ENCODE measurements around the gene PLA2G1B. TPM values are rescaled to one million over a fixed set of nuclear protein-coding genes. Genes with fewer than 3 reads are reported as not detected.

PLA2G1B gene
- total RNA-seq, 4 donors from 2014 or later: not detected

DNA sequence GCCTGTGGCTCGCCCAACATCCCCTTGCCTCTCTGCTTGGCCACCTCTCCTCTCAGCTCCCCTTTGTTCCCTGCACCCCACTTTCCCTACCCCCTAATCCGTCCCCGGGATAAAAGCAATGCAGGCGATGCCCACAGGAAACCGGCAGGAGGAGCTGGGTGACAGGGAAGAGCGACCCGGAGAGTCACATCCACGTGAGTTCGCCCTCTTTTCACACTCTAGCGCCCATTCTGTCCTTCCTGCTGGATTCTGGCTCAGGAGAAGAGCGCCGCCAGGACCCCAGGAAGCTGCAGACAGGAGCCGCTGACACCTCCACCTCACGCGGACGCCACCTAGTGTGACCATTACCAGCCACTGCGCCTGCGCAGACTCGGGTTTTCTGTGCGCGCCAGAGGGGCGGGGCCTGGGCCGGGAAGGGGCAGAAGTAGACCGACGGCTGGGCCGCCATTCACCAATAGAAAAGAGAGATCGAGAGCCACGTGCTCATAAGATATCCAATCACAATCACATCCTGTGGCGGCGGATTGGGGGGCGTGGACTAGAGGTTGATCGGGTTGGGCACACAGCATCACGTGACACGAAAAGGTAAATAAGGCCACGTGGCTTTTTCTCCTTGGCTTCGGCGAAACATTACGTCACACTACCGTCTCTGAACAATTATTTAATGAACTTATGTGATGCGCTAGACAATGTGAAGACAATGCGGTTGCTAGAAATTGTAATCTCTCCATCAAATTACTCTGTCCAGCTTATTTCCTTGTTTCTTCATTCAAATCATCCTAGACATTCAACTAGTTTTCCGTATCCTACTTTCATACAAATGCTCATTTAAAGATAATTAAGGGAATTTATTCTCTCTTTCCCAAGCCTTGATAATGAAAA is 10.1 kb downstream of the PLA2G1B start:
- no peaks in the 10 kb centered on the region for H3K36me3 ChIP-seq
- intact Hi-C loops (cut with DNase I; ENCODE audit: low total_unique reads) (no loop called here), in situ Hi-C loops (cut with MboI; ENCODE audit: low pct_ligation_motif_present in 1 of 4, low pct_unique_long_range_greater_than_20kb in 1 of 4, low sequenced_read_pairs in 3 of 4) (no loop called here)
- TF ChIP-seq POLR2AphosphoS5 (IDR thresholded peaks at IDR 0.05) (peak; percentile 74 to 96 (median 94)), EP300 (IDR thresholded peaks at IDR 0.05; ENCODE audit: low read depth) (no peak), CTCF (IDR thresholded peaks at IDR 0.05) (peak; percentile 51 to 93 (median 61)), POLR2A (IDR thresholded peaks at IDR 0.05) (peak; percentile 94)
- DNase-seq: peak; percentile 99
- peak overlapping the region; percentile 30 to 66 (median 54) for H3K4me3 ChIP-seq
- H3K4me1 ChIP-seq: peaks cover 0 to 26% (median 19%) of the 10 kb centered on the region in 4 donors
- no peaks in the 10 kb centered on the region for H3K9me3 ChIP-seq
- no peaks in the 10 kb centered on the region for H3K27me3 ChIP-seq
- WGBS, 2 donors (ENCODE audit: low coverage in 1 of 2): 3 to 5% methylated on average over 12 to 42 of the region's 42 CpGs
- H3K27ac ChIP-seq: peak overlapping the region; percentile 82 to 91 (median 88)

GRCh38 chr12:120316798-120317223 is 10.8 kb downstream of the PLA2G1B start:
- Histone ChIP-seq H3K4me1 (peaks cover 0 to 20% (median 14%) of the 10 kb centered on the region in 4 donors), H3K36me3 (no peaks in the 10 kb centered on the region), H3K9me3 (no peaks in the 10 kb centered on the region), H3K27ac (peak overlapping the region; percentile 82 to 91 (median 88)), H3K27me3 (no peaks in the 10 kb centered on the region), H3K4me3 (peak overlapping the region; percentile 30 to 66 (median 54))
- in situ Hi-C loops (cut with MboI; ENCODE audit: low pct_ligation_motif_present in 1 of 4, low pct_unique_long_range_greater_than_20kb in 1 of 4, low sequenced_read_pairs in 3 of 4) (no loop called here), intact Hi-C loops (cut with DNase I; ENCODE audit: low total_unique reads) (no loop called here)
- WGBS, 2 donors (ENCODE audit: low coverage in 1 of 2): 35 to 43% methylated on average over 3 to 9 of the region's 9 CpGs
- DNase-seq: no peak
- no peak for TF ChIP-seq POLR2A (IDR thresholded peaks at IDR 0.05)
- no peak for TF ChIP-seq POLR2AphosphoS5 (IDR thresholded peaks at IDR 0.05)
- TF ChIP-seq CTCF (IDR thresholded peaks at IDR 0.05): no peak
- no peak for TF ChIP-seq EP300 (IDR thresholded peaks at IDR 0.05; ENCODE audit: low read depth)

DNA sequence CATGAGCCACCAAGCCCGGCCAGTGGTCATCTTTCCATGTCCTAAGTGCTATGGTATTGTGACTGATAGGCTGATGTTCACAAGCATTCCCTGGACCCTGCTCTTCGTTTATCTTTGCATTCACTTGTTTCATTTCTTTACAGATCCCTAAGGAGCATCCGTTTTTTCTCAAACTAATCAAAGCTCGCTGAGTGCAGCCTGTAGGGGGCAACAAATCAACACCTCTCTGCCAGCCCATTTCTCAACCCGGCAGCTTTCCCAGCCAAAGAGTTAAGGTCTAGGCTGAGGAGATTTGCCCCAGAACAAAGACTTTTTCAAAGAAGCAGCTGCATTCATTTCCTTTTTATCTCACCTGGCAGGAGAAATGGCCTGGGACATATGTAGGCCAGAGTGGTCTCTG is 13.4 kb downstream of the PLA2G1B start:
- H3K4me3 ChIP-seq: no peak overlapping the region
- H3K9me3 ChIP-seq: no peaks in the 10 kb centered on the region
- in situ Hi-C loops (cut with MboI; ENCODE audit: low pct_ligation_motif_present in 1 of 4, low pct_unique_long_range_greater_than_20kb in 1 of 4, low sequenced_read_pairs in 3 of 4): no loop called here
- TF ChIP-seq POLR2A (IDR thresholded peaks at IDR 0.05): no peak
- TF ChIP-seq POLR2AphosphoS5 (IDR thresholded peaks at IDR 0.05): no peak
- TF ChIP-seq EP300 (IDR thresholded peaks at IDR 0.05; ENCODE audit: low read depth): no peak
- no peak for TF ChIP-seq CTCF (IDR thresholded peaks at IDR 0.05)
- DNase-seq: no peak
- no peaks in the 10 kb centered on the region for H3K27me3 ChIP-seq
- intact Hi-C loops (cut with DNase I; ENCODE audit: low total_unique reads): no loop called here
- WGBS, 2 donors (ENCODE audit: low coverage in 1 of 2): 60 to 63% methylated on average over 5 of the region's 5 CpGs
- H3K36me3 ChIP-seq: no peaks in the 10 kb centered on the region
- H3K27ac ChIP-seq: no peak overlapping the region
- peaks cover 0 to 10% (median 8%) of the 10 kb centered on the region in 4 donors for H3K4me1 ChIP-seq

DNA sequence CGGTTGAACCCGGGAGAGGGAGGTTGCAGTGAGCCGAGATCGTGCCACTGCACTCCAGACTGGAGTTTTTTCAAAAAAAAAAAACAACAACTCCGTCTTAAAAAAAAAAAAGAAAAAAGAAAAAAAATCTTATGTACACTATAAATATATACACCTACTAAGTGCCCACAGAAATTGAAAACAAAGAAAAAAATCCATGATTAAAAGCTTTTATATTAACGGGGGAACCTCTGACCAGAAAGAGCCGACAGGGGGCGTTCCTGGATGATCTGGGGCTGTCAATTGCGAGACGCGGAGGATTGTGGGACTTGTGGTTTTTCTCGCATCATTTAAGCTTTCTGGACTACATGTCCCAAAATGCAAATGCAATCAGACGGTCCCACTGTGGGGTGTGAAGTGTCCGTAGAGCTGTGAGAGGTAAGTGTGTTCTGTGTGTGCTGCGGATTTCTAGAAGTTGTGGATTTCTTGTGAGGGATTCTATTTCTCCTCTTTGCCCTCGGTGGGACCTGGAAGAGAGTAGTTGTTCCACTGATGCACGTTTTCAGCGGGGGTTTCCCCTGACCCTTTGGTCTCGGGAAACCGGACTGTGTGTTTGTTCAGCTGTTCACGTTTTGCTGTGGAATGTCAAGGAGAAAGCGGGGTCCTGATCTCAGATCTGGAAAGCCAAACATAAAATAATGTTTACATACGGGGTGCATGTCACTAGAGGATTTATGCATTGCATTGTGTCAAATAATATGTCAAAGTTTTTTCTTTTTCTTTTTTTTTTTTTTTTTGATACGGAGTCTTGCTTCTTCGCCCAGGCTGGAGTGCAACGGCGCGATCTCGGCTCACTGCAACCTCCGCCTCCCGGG is 25.4 kb downstream of the PLA2G1B start, which contains the start of gene SIRT4:
SIRT4 (plus strand) TSS at position 360 of the 854 bp plus-strand sequence. CDS start 1,241 bp downstream, outside the sequence.
- Histone ChIP-seq H3K27me3 (no peaks in the 10 kb centered on the region), H3K4me1 (peaks cover 4 to 6% (median 5%) of the 10 kb centered on the region in 4 donors), H3K9me3 (no peaks in the 10 kb centered on the region), H3K27ac (peak within 1 kb of the TSS; percentile 77 to 88 (median 80)), H3K4me3 (peak within 1 kb of the TSS; percentile 53 to 74 (median 58)), H3K36me3 (no peaks in the 10 kb centered on the region)
- intact Hi-C loops (cut with DNase I; ENCODE audit: low total_unique reads): no loop called here
- peak; percentile 91 for DNase-seq
- TF ChIP-seq CTCF (IDR thresholded peaks at IDR 0.05): peak; percentile 69 to 83 (median 72)
- peak; percentile 16 to 73 (median 33) for TF ChIP-seq POLR2AphosphoS5 (IDR thresholded peaks at IDR 0.05)
- TF ChIP-seq EP300 (IDR thresholded peaks at IDR 0.05; ENCODE audit: low read depth): no peak
- TF ChIP-seq POLR2A (IDR thresholded peaks at IDR 0.05): no peak
- in situ Hi-C loops (cut with MboI; ENCODE audit: low pct_ligation_motif_present in 1 of 4, low pct_unique_long_range_greater_than_20kb in 1 of 4, low sequenced_read_pairs in 3 of 4): no loop called here
- WGBS, 2 donors (ENCODE audit: low coverage in 1 of 2): 7 to 14% methylated on average over 23 to 31 of the region's 31 CpGs

Measured in transverse colon (tissue), 4 donors.